ENCODE results near the gene LTBP2. TPM values are rescaled to one million over a fixed set of nuclear protein-coding genes. Genes with fewer than 3 reads are reported as not detected.
"Not testable (repeated sequence)": the region's sequence is repeated elsewhere in the genome, so short reads cannot be mapped to it uniquely, and the experiment has no call there.

LTBP2 gene
- total RNA-seq, 4 donors from 2014 or later, result 81.3 to 240 (median 189) TPM

DNA sequence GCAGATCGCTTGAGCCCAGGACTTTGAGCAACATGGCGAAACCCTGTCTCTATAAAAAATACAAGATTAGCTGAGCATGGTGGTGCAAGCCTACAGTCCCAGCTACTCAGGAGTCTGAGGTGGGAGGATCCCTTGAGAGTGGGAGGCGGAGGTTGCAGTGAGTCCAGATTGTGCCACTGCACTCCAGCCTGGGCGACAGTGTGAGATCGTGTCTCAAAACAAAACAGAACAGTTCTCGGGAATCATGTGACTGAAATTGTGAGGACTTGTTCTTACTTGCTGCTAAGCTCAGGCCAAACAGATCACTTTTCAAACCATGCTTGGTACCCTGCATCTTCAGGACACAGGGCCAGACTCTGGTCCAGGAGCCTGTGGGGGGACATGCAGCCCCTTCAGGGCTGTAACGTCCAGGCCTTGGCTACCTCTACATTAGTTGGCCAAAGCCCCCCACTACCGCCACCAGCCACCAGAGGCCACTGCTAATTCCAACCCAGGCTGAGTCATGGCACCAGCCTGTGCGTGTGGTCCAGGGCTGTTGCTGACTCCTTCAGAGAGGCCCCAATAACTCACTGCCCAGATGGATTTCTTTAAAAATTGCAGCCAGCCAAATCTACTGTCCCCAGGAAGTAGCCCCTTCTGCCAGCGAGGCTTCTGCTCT lies 152.6 kb downstream of the LTBP2 start:
- Histone ChIP-seq H3K9me3 (no peaks in the 10 kb centered on the region), H3K27me3 (no peaks in the 10 kb centered on the region), H3K36me3 (no peaks in the 10 kb centered on the region), H3K4me3 (replicated peaks in 1 of 3) (no peak overlapping the region), H3K4me1 (no peaks in the 10 kb centered on the region), H3K27ac (no peak overlapping the region)
- WGBS, 2 donors, result 71 to 83% methylated on average over 8 to 9 of the region's 10 CpGs
- intact Hi-C loops (cut with DNase I), result no loop called here
- TF ChIP-seq POLR2A (IDR thresholded peaks at IDR 0.05), result no peak
- peak in 4 of 6 experiments; percentile 35 to 55 (median 41) for TF ChIP-seq CTCF (IDR thresholded peaks at IDR 0.05)
- DNase-seq, result peak; percentile 35 to 37

- no peak for DNase-seq
- intact Hi-C loops (cut with DNase I), result no loop called here
- no peaks in the 10 kb centered on the region for H3K27me3 ChIP-seq
- 64 to 65% methylated on average over 4 of the region's 4 CpGs for WGBS, 2 donors
- H3K4me3 ChIP-seq (replicated peaks in 1 of 3), result no peak overlapping the region
- H3K9me3 ChIP-seq, result no peaks in the 10 kb centered on the region
- H3K4me1 ChIP-seq, result no peaks in the 10 kb centered on the region
- TF ChIP-seq CTCF (IDR thresholded peaks at IDR 0.05), result no peak
- no peak for TF ChIP-seq POLR2A (IDR thresholded peaks at IDR 0.05)
- no peaks in the 10 kb centered on the region for H3K36me3 ChIP-seq
- H3K27ac ChIP-seq, result no peak overlapping the region
Observed at GRCh38 chr14:74457565-74457895, 154.5 kb downstream of the LTBP2 start.

DNA sequence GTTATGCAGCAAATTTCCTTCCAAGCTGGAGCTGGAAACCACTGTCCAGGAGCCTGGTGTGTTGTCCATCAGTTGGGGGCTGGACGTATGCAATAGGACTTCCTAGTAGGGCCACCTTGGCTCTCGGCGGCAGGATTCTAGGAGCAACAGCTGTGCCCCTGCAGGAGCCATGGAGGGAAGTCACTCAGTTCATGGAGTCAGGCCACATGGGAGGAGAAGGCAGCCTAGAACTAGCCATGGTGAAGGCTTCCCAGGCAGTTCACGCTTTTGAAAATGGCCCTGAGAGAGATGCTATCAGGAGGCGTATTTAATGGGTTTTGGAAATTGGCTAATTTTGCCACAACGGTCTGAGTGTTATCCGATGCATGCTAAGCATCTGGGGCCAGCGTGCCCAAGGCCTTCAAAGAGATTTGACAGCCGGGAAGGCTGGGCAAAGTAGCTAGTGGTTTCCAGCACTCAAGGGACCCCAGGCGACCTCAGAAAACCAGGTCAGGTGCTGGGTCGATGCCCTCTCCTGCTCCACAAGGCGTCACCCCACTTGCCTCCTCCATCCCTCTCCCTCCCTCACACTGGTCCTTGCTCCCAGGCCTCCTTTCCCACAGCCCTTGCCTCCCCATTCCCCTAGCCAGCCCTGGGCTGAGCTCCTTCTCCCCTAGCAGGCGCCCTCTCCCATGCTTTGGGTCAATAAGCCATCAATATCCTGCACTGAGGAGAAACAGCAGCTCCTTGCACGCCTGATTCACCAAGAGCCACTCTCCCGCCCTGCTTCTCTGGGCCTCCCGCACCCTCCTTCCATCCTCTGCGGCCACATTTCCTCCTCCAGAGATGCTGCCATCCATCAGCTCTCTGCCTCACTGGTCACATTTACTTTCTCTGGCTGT lies 155.1 kb downstream of the LTBP2 start:
- Histone ChIP-seq H3K4me1 (no peaks in the 10 kb centered on the region), H3K9me3 (no peaks in the 10 kb centered on the region), H3K4me3 (replicated peaks in 1 of 3) (no peak overlapping the region)

GRCh38 chr14:74454397-74454796 lies 157.6 kb downstream of the LTBP2 start:
- WGBS, 2 donors, result 84 to 90% methylated on average over 5 of the region's 5 CpGs
- H3K4me3 ChIP-seq (replicated peaks in 1 of 3); H3K4me1 ChIP-seq; H3K27me3 ChIP-seq; DNase-seq; H3K27ac ChIP-seq; H3K36me3 ChIP-seq; intact Hi-C loops (cut with DNase I); H3K9me3 ChIP-seq: not testable (repeated sequence)

More for the DNA sequence above, 155.1 kb downstream of the LTBP2 start:
- 78% methylated on average over 16 to 17 of the region's 17 CpGs for WGBS, 2 donors
- Histone ChIP-seq H3K27me3 (no peaks in the 10 kb centered on the region), H3K27ac (no peak overlapping the region), H3K36me3 (no peaks in the 10 kb centered on the region)
- DNase-seq, result no peak
- intact Hi-C loops (cut with DNase I), result no loop called here
- TF ChIP-seq CTCF (IDR thresholded peaks at IDR 0.05), result no peak
- no peak for TF ChIP-seq POLR2A (IDR thresholded peaks at IDR 0.05)

Other genes starting within 250 kb of the LTBP2 start
- under 1 TPM in 2 of 4 donors, not detected in 2; 0.13 to 0.54 TPM for gene SYNDIG1L, start 186.0 kb downstream of the LTBP2 start, total RNA-seq
- 1,000 to 10,000 TPM in 1 of 4 donors, 100 to 1,000 TPM in 3; 583 to 1,617 (median 793) TPM for gene NPC2, start 118.9 kb downstream of the LTBP2 start, total RNA-seq
- 10 to 100 TPM; 24.6 to 54.9 (median 44.2) TPM for gene ISCA2, start 118.5 kb downstream of the LTBP2 start, total RNA-seq
- 10 to 100 TPM; 45.6 to 61.1 (median 50.4) TPM for gene AREL1, start 100.8 kb upstream of the LTBP2 start, total RNA-seq
- 10 to 100 TPM; 35.4 to 51.2 (median 39.3) TPM for gene FCF1, start 100.9 kb upstream of the LTBP2 start, total RNA-seq
- gene YLPM1, start 151.1 kb upstream of the LTBP2 start, total RNA-seq, result 100 to 1,000 TPM in 1 of 4 donors, 10 to 100 TPM in 3; 71.3 to 104 (median 84.8) TPM

Measured in thyroid gland (tissue), 4 donors.